22Rv1 (cell line): ENCODE data around the gene SPHK2.

Source experiments
- ZFX ChIP-seq: fragments of 450-650 bp; IDR thresholded peaks from 2 replicates; pipeline ENCODE4 v1.6.1; 2017; ENCODE audit warnings: antibody characterized with exemption, borderline replicate concordance
- TF ChIP-seq, protein P1 (sequence below): fragments of 450-650 bp; IDR thresholded peaks from 2 replicates; pipeline ENCODE4 v1.5.1; 2017; ENCODE audit warnings: mild to moderate bottlenecking

DNA sequence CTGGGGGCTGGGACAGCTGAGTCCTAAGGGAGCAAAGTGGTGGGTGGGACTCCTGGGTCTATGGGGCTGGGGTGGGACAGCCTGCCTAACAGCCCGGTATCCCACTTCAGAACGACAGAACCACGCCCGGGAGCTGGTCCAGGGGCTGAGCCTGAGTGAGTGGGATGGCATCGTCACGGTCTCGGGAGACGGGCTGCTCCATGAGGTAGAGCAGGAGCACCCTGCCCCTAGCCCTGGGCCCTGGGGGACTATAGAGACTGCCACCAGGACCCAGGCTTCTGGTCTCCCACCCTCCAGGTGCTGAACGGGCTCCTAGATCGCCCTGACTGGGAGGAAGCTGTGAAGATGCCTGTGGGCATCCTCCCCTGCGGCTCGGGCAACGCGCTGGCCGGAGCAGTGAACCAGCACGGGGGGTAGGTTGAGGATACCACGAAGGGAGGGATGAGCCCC, 8.6 kb downstream of the SPHK2 start:
- TF ChIP-seq, protein P1, sequence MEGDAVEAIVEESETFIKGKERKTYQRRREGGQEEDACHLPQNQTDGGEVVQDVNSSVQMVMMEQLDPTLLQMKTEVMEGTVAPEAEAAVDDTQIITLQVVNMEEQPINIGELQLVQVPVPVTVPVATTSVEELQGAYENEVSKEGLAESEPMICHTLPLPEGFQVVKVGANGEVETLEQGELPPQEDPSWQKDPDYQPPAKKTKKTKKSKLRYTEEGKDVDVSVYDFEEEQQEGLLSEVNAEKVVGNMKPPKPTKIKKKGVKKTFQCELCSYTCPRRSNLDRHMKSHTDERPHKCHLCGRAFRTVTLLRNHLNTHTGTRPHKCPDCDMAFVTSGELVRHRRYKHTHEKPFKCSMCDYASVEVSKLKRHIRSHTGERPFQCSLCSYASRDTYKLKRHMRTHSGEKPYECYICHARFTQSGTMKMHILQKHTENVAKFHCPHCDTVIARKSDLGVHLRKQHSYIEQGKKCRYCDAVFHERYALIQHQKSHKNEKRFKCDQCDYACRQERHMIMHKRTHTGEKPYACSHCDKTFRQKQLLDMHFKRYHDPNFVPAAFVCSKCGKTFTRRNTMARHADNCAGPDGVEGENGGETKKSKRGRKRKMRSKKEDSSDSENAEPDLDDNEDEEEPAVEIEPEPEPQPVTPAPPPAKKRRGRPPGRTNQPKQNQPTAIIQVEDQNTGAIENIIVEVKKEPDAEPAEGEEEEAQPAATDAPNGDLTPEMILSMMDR = no peak
- no peak for TF ChIP-seq ZFX
